ENCODE data around the gene ACCSL. TPM values are rescaled to one million over a fixed set of nuclear protein-coding genes. Genes with fewer than 3 reads are reported as not detected.
A peak's percentile ranks its signal among the peaks of the same experiment; 100 is the strongest.

ACCSL gene
- total and polyA plus RNA-seq, 2 experiments from 2014 or later, result not detected

- Histone ChIP-seq H3K27ac (no peak overlapping the region), H3K4me1 (ENCODE audit: low read depth) (peaks cover 5% of the 10 kb centered on the region), H3K9me3 (ENCODE audit: low read depth) (no peaks in the 10 kb centered on the region), H3K36me3 (no peaks in the 10 kb centered on the region), H3K4me3 (no peak overlapping the region), H3K27me3 (no peaks in the 10 kb centered on the region)
- no peak for DNase-seq (ENCODE audit: low read depth in 1 of 2, low spot score in 1 of 2)
- TF ChIP-seq CTCF (IDR thresholded peaks at IDR 0.05; ENCODE audit: low read depth, low read length), result no peak
Measured at GRCh38 chr11:44018829-44019228, 29.0 kb upstream of the ACCSL start.

- Histone ChIP-seq H3K36me3 (no peaks in the 10 kb centered on the region), H3K9me3 (ENCODE audit: low read depth) (no peaks in the 10 kb centered on the region), H3K4me3 (no peak overlapping the region), H3K4me1 (ENCODE audit: low read depth) (peaks cover 7% of the 10 kb centered on the region), H3K27me3 (no peaks in the 10 kb centered on the region), H3K27ac (no peak overlapping the region)
- TF ChIP-seq CTCF (IDR thresholded peaks at IDR 0.05; ENCODE audit: low read depth, low read length), result no peak
- no peak for DNase-seq (ENCODE audit: low read depth in 1 of 2, low spot score in 1 of 2)
Measured at GRCh38 chr11:44024977-44025376, 22.8 kb upstream of the ACCSL start.

GRCh38 chr11:44025727-44026126 is 22.1 kb upstream of the ACCSL start:
- Histone ChIP-seq H3K36me3 (no peaks in the 10 kb centered on the region), H3K27me3 (no peaks in the 10 kb centered on the region), H3K4me3 (no peak overlapping the region), H3K9me3 (ENCODE audit: low read depth) (no peaks in the 10 kb centered on the region), H3K4me1 (ENCODE audit: low read depth) (peaks cover 14% of the 10 kb centered on the region), H3K27ac (no peak overlapping the region)
- no peak for DNase-seq (ENCODE audit: low read depth in 1 of 2, low spot score in 1 of 2)
- no peak for TF ChIP-seq CTCF (IDR thresholded peaks at IDR 0.05; ENCODE audit: low read depth, low read length)

GRCh38 chr11:44028401-44028800 is 19.4 kb upstream of the ACCSL start:
- H3K9me3 ChIP-seq (ENCODE audit: low read depth), result no peaks in the 10 kb centered on the region
- H3K27ac ChIP-seq, result no peak overlapping the region
- no peaks in the 10 kb centered on the region for H3K27me3 ChIP-seq
- H3K4me1 ChIP-seq (ENCODE audit: low read depth), result peaks cover 37% of the 10 kb centered on the region
- H3K36me3 ChIP-seq, result no peaks in the 10 kb centered on the region
- DNase-seq (ENCODE audit: low read depth in 1 of 2, low spot score in 1 of 2), result no peak
- TF ChIP-seq CTCF (IDR thresholded peaks at IDR 0.05; ENCODE audit: low read depth, low read length), result no peak
- H3K4me3 ChIP-seq, result no peak overlapping the region

GRCh38 chr11:44028816-44029506 is 18.8 kb upstream of the ACCSL start:
- no peaks in the 10 kb centered on the region for H3K9me3 ChIP-seq (ENCODE audit: low read depth)
- H3K27ac ChIP-seq, result peak overlapping the region; percentile 72
- H3K36me3 ChIP-seq, result no peaks in the 10 kb centered on the region
- H3K27me3 ChIP-seq, result no peaks in the 10 kb centered on the region
- peaks cover 37% of the 10 kb centered on the region for H3K4me1 ChIP-seq (ENCODE audit: low read depth)
- no peak for DNase-seq (ENCODE audit: low read depth in 1 of 2, low spot score in 1 of 2)
- H3K4me3 ChIP-seq, result no peak overlapping the region
- no peak for TF ChIP-seq CTCF (IDR thresholded peaks at IDR 0.05; ENCODE audit: low read depth, low read length)
